Stimulated activated CD8-positive, alpha-beta memory T cell treated with anti-CD3 and anti-CD28 coated beads, Interleukin-15, amount 100 ng/mL, for 24 hours (primary cell): ENCODE measurements around the gene YIPF3.
"Not testable (repeated sequence)": the region's sequence is repeated elsewhere in the genome, so short reads cannot be mapped to it uniquely, and the experiment has no call there.

Source experiments
- DNase-seq: peaks from one replicate; pipeline ENCODE4 v3.0.0-alpha.2; 2020; ENCODE audit warnings: low read depth

Gene YIPF3

GRCh38 chr6:43516697-43517504, at the start of gene YIPF3, which contains the start of gene POLR1C:
Gene YIPF3 (minus strand): TSS chr6:43516926. CDS start chr6:43516807, 119 bp downstream.
Gene POLR1C (plus strand): TSS chr6:43517089. CDS start chr6:43517110, 21 bp downstream.
- DNase-seq, result peak; percentile 90

- no peak for DNase-seq
These were observed 42.6 kb upstream of the YIPF3 start for GRCh38 chr6:43559328-43559727.

- DNase-seq, result not testable (repeated sequence)
These were observed 40.9 kb upstream of the YIPF3 start for GRCh38 chr6:43557620-43558019.

GRCh38 chr6:43547222-43547621, 30.5 kb upstream of the YIPF3 start:
- DNase-seq, result no peak

- no peak for DNase-seq
These were observed 27.7 kb upstream of the YIPF3 start for GRCh38 chr6:43544461-43544860.

- DNase-seq, result no peak
These were observed 25.2 kb upstream of the YIPF3 start for GRCh38 chr6:43541774-43542471.

GRCh38 chr6:43540507-43540906, 23.8 kb upstream of the YIPF3 start:
- no peak for DNase-seq

GRCh38 chr6:43539409-43539808, 22.7 kb upstream of the YIPF3 start:
- DNase-seq, result not testable (repeated sequence)

GRCh38 chr6:43538986-43539385, 22.3 kb upstream of the YIPF3 start:
- DNase-seq, result not testable (repeated sequence)

- no peak for DNase-seq
These were observed 15.5 kb upstream of the YIPF3 start for GRCh38 chr6:43532201-43532600.

GRCh38 chr6:43524483-43524961, 7.8 kb upstream of the YIPF3 start:
- DNase-seq, result no peak

GRCh38 chr6:43523284-43523683, 6.6 kb upstream of the YIPF3 start:
- no peak for DNase-seq

- DNase-seq, result no peak
These were observed 6.0 kb upstream of the YIPF3 start for GRCh38 chr6:43522547-43523261.

- no peak for DNase-seq
These were observed 5.1 kb upstream of the YIPF3 start for GRCh38 chr6:43521836-43522235.

- DNase-seq, result no peak
These were observed 3.4 kb upstream of the YIPF3 start for GRCh38 chr6:43520097-43520496.

- no peak for DNase-seq
These were observed 1.0 kb upstream of the YIPF3 start for GRCh38 chr6:43517505-43518357.

GRCh38 chr6:43516367-43516696, 394 bp downstream of the YIPF3 start:
- DNase-seq, result no peak

- DNase-seq, result no peak
These were observed 918 bp downstream of the YIPF3 start for GRCh38 chr6:43515808-43516207.

GRCh38 chr6:43511824-43512415, 4.8 kb downstream of the YIPF3 start:
- no peak for DNase-seq

GRCh38 chr6:43510827-43511163, 5.9 kb downstream of the YIPF3 start:
- DNase-seq, result no peak
